Gastroesophageal sphincter (tissue), 3 donors: ENCODE results near the gene KIF20B.

Experiments used
- CTCF ChIP-seq, 4 experiments: fragments of 200-600 bp in 2 of 4; fragments of 450-650 bp in 2 of 4; sonication (generic) in 1 of 4; IDR thresholded peaks; one replicate each; pipeline ENCODE4 v1.5.1; 2017 to 2019; ENCODE audit warnings: antibody characterized with exemption in 4 of 4, mild to moderate bottlenecking in 2 of 4, moderate library complexity in 2 of 4
- POLR2AphosphoS5 ChIP-seq: sonication (generic); formaldehyde crosslinking; IDR thresholded peaks from one replicate; pipeline ENCODE4 v1.6.1; 2017; ENCODE audit warnings: antibody characterized with exemption

DNA sequence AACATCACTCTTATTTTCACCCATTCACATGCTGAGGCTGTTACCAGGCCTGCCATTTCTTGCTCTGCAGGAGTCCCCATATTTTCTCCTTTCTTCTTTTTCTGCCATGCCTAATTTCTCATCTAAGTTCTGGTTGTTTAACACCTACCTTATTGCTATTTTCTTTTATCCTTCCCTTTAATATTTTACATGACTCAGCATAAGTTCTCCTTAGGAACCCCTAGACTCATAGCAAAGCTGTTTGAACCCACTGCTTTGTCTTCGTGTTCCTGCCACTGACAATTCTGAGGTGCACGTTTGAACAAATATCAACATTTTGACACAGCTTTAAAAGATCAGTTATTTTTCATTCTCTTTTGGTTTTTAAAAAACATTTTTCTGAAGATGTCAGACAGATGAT is 98.2 kb downstream of the KIF20B start:
- TF ChIP-seq CTCF (IDR thresholded peaks at IDR 0.05) (no peak), POLR2AphosphoS5 (no peak)
